Tibial artery (tissue), 4 donors: Measurements from ENCODE around the gene AMPD2.

ENCODE experiments used
- DNase-seq, 2 donors: peaks; one replicate each; pipeline ENCODE4 v3.0.0-alpha.2; 2019
- H3K27ac ChIP-seq, 2 donors: fragments of 200-600 bp; sonication (generic) in 1 of 2; 1 replicate in 1 of 2; 2 replicates in 1 of 2; pipeline ENCODE4 v1.5.1; 2018 to 2019; ENCODE audit warnings: mild to moderate bottlenecking in 1 of 2
- H3K27me3 ChIP-seq, 2 donors: fragments of 200-600 bp; sonication (generic) in 1 of 2; one replicate each; pipeline versions ENCODE4 v1.5.1 to v1.6.0; 2016 to 2019
- H3K36me3 ChIP-seq, 3 donors: fragments of 200-600 bp; sonication (generic) in 2 of 3; one replicate each; pipeline ENCODE4 v1.5.1; 2016 to 2019; ENCODE audit warnings: mild to moderate bottlenecking in 2 of 3
- H3K4me1 ChIP-seq, 4 donors: fragments of 200-600 bp; sonication (generic) in 2 of 4; 1 replicate in 3 of 4; 2 replicates in 1 of 4; pipeline ENCODE4 v1.5.1; 2016 to 2019
- H3K4me3 ChIP-seq, 2 donors: fragments of 200-600 bp; sonication (generic) in 1 of 2; 1 replicate in 1 of 2; 2 replicates in 1 of 2; pipeline ENCODE4 v1.5.1; 2018 to 2019; ENCODE audit warnings: mild to moderate bottlenecking in 2 of 2
- H3K9me3 ChIP-seq, 3 donors: fragments of 200-600 bp; sonication (generic) in 1 of 3; one replicate each; pipeline ENCODE4 v1.5.1; 2016 to 2019
- CTCF ChIP-seq, 2 experiments: fragments of 200-600 bp in 1 of 2; fragments of 450-650 bp in 1 of 2; IDR thresholded peaks; one replicate each; pipeline ENCODE4 v1.5.1; 2017 to 2019; ENCODE audit warnings: antibody characterized with exemption in 2 of 2, mild to moderate bottlenecking in 1 of 2, moderate library complexity in 1 of 2
- intact Hi-C: fragments of 100-400 bp; cut with DNase I; formaldehyde crosslinking; loops from one replicate; pipeline ENCODE4 v1.15.0; 2023; ENCODE audit warnings: low total_unique reads

AMPD2 gene

GRCh38 chr1:109637446-109637845 lies 17.8 kb downstream of the AMPD2 start:
- Histone ChIP-seq H3K36me3 (peaks cover 0 to 2% (median 0%) of the 10 kb centered on the region in 3 donors), H3K27ac (no peak overlapping the region), H3K27me3 (no peaks in the 10 kb centered on the region), H3K4me1 (peaks cover 0 to 8% (median 0%) of the 10 kb centered on the region in 4 donors), H3K9me3 (no peaks in the 10 kb centered on the region), H3K4me3 (no peak overlapping the region)
- intact Hi-C loops: loop anchor here (5.0 kb wide), 1 partner anchor 345 kb away; the partner anchor contains the start of gene AHCYL1
- TF ChIP-seq CTCF (IDR thresholded peaks at IDR 0.05): no peak
- peak in 1 of 2 donors; percentile 35 for DNase-seq

GRCh38 chr1:109639063-109639840 lies 19.6 kb downstream of the AMPD2 start:
- Histone ChIP-seq H3K27me3 (no peaks in the 10 kb centered on the region), H3K4me3 (no peak overlapping the region), H3K27ac (no peak overlapping the region), H3K9me3 (no peaks in the 10 kb centered on the region), H3K36me3 (no peaks in the 10 kb centered on the region), H3K4me1 (peaks cover 0 to 17% (median 6%) of the 10 kb centered on the region in 4 donors)
- intact Hi-C loops: loop anchor here (5.0 kb wide), 1 partner anchor 343 kb away; the partner anchor contains the start of gene AHCYL1
- no peak for TF ChIP-seq CTCF (IDR thresholded peaks at IDR 0.05)
- DNase-seq: peak in 1 of 2 donors; percentile 45

GRCh38 chr1:109639841-109640184 lies 20.2 kb downstream of the AMPD2 start:
- no peak overlapping the region for H3K4me3 ChIP-seq
- no peaks in the 10 kb centered on the region for H3K36me3 ChIP-seq
- no peak for TF ChIP-seq CTCF (IDR thresholded peaks at IDR 0.05)
- H3K27ac ChIP-seq: no peak overlapping the region
- peaks cover 0 to 17% (median 6%) of the 10 kb centered on the region in 4 donors for H3K4me1 ChIP-seq
- DNase-seq: peak in 1 of 2 donors; percentile 47
- no peaks in the 10 kb centered on the region for H3K27me3 ChIP-seq
- no peaks in the 10 kb centered on the region for H3K9me3 ChIP-seq
- intact Hi-C loops: loop anchor here (5.0 kb wide), 3 partner anchors 47 to 342 kb away; partner anchors contain the start of genes AHCYL1 and GSTM1

- peaks cover 0 to 17% (median 6%) of the 10 kb centered on the region in 4 donors for H3K4me1 ChIP-seq
- peak; percentile 85 to 89 for DNase-seq
- H3K36me3 ChIP-seq: no peaks in the 10 kb centered on the region
Measured at GRCh38 chr1:109640285-109640865, 20.7 kb downstream of the AMPD2 start.

More at GRCh38 chr1:109640285-109640865, 20.7 kb downstream of the AMPD2 start:
- Histone ChIP-seq H3K27ac (no peak overlapping the region), H3K4me3 (no peak overlapping the region), H3K27me3 (no peaks in the 10 kb centered on the region), H3K9me3 (no peaks in the 10 kb centered on the region)
- intact Hi-C loops: loop anchor here (5.0 kb wide), 2 partner anchors 47 to 132 kb away; partner anchors contain the start of gene GSTM1
- TF ChIP-seq CTCF (IDR thresholded peaks at IDR 0.05): peak; percentile 89 to 93
